HG02943 (cell line): ENCODE measurements around the gene ZNF688.

Experiments used
- ATAC-seq: cut with Tn5 transposase; IDR thresholded peaks from one replicate; pipeline ENCODE4 v1.9.1; 2021; ENCODE audit warnings: mild to moderate bottlenecking, low read depth, moderate library complexity; ENCODE audit not compliant: unreplicated experiment

ZNF688 gene

DNA sequence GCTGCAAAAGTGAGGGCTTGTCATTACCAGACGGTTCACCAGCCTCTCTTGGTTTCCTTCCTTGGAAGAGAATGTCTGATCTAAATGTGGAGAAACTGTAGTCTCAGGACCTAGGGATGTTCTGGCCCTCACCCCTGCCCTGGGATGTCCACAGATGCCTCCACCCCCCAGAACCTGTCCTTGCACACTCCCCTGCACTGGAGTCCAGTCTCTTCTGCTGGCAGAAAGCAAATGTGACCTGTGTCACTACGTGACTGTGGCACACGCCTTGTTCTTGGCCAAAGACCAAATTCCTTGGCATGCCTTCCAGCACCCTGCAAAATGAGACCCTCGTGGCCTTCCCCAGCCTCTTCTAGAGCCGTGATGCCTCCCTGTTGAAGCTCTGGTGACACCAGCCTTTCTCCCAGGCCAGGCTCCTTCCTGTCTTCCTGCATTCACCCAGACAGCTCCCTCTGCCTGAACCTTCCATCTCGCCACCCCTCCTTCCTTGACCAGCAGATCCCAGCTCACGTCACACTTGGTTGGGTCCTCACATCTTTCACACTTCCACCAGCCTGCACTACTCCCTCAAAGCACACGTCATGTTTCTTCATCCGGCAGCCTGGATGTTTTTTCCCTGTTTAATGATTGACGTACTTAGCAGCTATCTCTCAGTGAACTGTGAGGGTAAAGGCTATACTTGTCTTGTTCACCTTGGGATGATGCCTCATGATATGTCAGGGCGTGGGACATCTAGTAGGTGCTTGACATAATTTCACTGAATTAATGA lies 49.5 kb downstream of the ZNF688 start:
- no peak for ATAC-seq

DNA sequence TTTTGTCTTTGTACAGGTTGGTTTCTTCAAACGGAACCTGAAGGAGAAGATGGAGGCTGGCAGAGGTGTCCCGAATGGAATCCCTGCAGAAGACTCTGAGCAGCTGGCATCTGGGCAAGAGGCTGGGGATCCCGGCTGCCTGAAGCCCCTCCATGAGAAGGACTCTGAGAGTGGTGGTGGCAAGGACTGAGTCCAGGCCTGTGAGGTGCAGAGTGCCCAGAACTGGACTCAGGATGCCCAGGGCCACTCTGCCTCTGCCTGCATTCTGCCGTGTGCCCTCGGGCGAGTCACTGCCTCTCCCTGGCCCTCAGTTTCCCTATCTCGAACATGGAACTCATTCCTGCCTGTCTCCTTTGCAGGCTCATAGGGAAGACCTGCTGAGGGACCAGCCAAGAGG lies 50.0 kb downstream of the ZNF688 start:
- ATAC-seq, result no peak
